Ovary (tissue), 3 donors: Measurements from ENCODE around the gene PRAMEF12.

Experiments
- POLR2A ChIP-seq: fragments of 450-650 bp; IDR thresholded peaks from one replicate; pipeline ENCODE4 v1.6.1; 2017; ENCODE audit warnings: antibody characterized with exemption, mild to moderate bottlenecking, moderate library complexity
- TF ChIP-seq, protein P1 (sequence below), 3 donors: fragments of 450-650 bp in 2 of 3; fragments of 200-600 bp in 1 of 3; IDR thresholded peaks; one replicate each; pipeline versions ENCODE4 v1.5.1 to v1.8.0; 2016 to 2022; ENCODE audit warnings: antibody characterized with exemption in 3 of 3, mild to moderate bottlenecking in 1 of 3
- donor health status: DM: no; HTN: no; CAD: no.

DNA sequence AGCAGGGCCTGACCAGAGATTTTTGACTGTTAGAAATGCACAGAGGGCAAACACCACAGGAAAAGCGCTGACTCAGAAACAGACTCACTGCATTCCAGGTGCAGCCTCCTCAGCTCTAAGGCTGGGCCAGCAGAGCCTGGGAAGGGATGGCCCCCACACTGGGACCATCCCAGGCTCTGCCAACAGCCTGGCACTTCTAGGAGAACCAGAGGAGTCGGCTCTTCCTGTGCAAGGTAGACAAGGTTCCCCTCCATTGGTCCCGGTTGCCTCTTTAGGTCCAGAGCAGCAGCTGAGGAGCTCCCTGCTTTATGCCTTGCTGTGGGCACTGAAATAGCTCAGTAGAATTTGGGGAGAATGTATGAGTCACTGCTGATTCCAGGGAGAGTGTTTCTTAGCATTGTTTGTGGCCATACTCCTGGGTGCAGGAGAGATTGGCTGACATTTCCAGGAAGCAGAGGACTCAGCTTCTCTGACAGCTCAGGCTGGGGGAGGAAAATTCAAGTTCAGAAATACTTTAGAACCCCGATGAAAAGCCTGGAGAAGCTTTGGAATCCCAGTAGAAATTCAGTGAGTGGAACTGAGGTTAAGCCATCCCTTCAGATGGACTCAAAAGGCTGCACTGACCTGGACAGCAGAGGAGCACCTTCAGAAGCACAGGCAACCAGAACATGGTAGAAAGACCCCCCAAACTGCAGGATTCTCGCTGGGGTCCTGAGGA, 37.3 kb downstream of the PRAMEF12 start:
- TF ChIP-seq, protein P1, sequence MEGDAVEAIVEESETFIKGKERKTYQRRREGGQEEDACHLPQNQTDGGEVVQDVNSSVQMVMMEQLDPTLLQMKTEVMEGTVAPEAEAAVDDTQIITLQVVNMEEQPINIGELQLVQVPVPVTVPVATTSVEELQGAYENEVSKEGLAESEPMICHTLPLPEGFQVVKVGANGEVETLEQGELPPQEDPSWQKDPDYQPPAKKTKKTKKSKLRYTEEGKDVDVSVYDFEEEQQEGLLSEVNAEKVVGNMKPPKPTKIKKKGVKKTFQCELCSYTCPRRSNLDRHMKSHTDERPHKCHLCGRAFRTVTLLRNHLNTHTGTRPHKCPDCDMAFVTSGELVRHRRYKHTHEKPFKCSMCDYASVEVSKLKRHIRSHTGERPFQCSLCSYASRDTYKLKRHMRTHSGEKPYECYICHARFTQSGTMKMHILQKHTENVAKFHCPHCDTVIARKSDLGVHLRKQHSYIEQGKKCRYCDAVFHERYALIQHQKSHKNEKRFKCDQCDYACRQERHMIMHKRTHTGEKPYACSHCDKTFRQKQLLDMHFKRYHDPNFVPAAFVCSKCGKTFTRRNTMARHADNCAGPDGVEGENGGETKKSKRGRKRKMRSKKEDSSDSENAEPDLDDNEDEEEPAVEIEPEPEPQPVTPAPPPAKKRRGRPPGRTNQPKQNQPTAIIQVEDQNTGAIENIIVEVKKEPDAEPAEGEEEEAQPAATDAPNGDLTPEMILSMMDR (IDR thresholded peaks at IDR 0.05) = no peak
- TF ChIP-seq POLR2A = no peak
